HG02970 (cell line): ENCODE data around the gene GLS.
"Not testable (repeated sequence)": the region's sequence is repeated elsewhere in the genome, so short reads cannot be mapped to it uniquely, and the experiment has no call there.

Experiments used
- ATAC-seq: cut with Tn5 transposase; IDR thresholded peaks from one replicate; pipeline ENCODE4 v1.9.1; 2021; ENCODE audit warnings: mild to moderate bottlenecking, moderate library complexity, moderate number of reproducible peaks; ENCODE audit not compliant: unreplicated experiment, low FRiP score

GLS gene

DNA sequence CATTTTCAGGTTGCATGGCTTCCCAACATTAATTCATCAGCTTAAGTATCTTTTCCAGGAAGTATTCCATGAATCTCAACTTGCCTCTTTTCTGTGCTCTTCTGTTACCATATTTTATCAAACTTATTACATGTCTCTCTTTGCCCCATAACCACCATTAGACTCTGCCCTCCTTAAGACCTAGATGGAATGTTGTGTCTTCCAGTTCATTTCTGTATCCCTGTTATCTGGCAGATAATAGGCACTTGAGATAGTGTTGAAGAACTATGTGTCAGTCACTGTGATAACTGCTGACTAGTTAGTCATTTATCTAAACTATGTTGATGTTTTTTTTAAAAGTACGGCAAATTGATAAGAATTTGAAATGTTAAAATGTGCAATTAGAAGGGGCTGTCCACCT lies 41.8 kb downstream of the GLS start:
- no peak for ATAC-seq

DNA sequence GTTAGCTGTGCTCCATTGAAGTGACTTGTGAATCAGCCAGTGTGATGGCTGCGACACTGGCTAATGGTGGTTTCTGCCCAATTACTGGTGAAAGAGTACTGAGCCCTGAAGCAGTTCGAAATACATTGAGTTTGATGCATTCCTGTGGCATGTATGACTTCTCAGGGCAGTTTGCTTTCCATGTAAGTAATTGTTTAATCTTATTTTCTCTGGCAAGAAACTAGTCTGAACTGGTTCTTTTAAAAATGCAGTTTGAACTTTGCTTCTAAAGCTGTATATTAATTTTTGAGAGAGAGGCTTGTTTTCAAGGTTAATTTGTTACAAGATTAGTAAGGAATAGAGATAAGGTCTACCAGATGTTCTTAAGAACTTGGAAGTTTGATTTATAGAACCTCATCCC lies 46.7 kb downstream of the GLS start:
- no peak for ATAC-seq

GRCh38 chr2:190929919-190930318 lies 49.3 kb downstream of the GLS start:
- no peak for ATAC-seq

- ATAC-seq: no peak
Measured at GRCh38 chr2:190930411-190930810, 49.8 kb downstream of the GLS start.

GRCh38 chr2:190932514-190932913 lies 51.9 kb downstream of the GLS start:
- ATAC-seq: no peak

DNA sequence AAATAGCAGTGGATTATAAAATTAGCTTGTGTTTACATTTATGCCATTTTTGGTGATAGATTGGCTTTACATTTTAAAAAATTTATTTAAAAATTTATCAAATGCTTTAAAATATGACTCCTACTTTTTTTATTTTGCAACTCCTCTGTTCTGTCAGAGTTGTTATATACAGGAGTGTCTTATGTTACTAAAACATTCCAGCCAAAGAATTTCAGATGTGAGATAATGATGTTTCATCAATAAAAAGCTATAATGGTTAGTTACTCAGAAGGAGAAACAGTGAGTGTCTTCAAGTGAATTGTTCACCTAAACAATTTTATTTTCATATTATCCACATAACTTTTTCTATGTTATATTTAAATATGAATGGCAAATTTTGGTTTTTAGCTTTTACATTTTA lies 52.7 kb downstream of the GLS start:
- no peak for ATAC-seq

- no peak for ATAC-seq
Measured at GRCh38 chr2:190935054-190935453, 54.4 kb downstream of the GLS start.

- no peak for ATAC-seq
Measured at GRCh38 chr2:190938771-190939335, 58.2 kb downstream of the GLS start.

GRCh38 chr2:190940454-190940853 lies 59.8 kb downstream of the GLS start:
- no peak for ATAC-seq

DNA sequence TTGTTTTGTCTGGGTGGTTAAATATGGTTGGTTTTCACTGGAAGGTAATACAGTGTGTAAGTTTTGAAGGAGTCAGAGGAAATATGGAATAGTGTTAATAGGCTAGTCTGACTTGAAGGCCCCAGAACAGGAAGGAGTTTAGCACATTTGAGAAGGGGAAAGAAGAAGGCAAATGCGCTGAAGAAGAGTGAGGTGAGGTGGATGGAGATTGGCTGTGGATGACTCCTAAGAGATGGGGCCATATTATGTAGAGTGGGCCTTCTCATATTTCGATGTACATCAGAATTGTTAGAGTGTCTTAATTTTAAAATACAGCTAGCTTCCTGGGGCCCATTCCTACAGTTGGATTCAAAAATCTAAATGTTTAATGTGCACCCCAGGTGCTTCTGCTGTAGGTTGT lies 61.0 kb downstream of the GLS start:
- ATAC-seq: no peak

DNA sequence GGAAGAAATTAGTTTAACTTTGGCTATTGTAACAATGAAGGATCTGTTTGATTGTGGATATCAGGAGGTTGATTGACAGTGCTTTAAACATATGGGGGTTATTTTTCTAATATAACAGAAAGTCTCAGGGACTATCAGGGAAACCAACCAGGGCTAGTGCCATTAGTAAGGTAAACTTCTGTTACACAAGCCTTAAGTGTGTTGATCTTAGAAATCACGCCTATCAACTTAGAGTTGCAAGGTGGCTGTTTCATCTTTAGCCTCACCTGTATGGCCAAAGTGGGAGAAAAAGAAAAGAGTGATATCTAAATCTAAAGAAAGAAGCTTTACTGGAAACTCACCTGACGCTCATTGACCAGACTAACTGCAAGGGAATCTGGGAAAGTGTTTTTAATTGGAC lies 62.1 kb downstream of the GLS start:
- ATAC-seq: no peak

GRCh38 chr2:190943706-190944105 lies 63.1 kb downstream of the GLS start:
- ATAC-seq: no peak

GRCh38 chr2:190947141-190947540 lies 66.5 kb downstream of the GLS start:
- no peak for ATAC-seq

DNA sequence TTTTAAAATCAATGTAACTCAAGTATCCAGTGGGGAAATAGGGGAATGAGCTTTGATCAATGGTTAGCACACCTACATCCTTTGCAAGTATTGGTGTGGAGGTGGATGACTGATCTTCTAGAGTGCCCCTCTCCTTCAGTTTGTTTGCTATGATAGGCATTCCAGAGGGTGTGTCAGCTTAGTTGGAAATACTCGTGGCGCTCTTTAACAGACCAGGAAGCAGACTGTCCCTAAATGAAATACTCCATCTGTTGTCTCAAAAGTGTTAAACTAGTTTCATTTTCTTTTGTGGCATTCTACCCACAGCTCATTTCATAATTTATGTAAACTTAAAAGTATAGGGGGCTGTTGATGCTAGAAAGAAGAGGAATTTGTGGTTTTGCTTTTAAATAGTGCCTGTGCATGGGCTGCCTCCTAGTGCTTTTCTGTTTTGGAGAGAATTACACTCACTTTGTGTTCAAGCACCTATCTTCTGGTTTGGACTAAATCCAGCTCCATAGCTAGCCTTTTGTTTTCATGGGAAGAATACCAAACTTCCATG lies 67.2 kb downstream of the GLS start:
- ATAC-seq: no peak

DNA sequence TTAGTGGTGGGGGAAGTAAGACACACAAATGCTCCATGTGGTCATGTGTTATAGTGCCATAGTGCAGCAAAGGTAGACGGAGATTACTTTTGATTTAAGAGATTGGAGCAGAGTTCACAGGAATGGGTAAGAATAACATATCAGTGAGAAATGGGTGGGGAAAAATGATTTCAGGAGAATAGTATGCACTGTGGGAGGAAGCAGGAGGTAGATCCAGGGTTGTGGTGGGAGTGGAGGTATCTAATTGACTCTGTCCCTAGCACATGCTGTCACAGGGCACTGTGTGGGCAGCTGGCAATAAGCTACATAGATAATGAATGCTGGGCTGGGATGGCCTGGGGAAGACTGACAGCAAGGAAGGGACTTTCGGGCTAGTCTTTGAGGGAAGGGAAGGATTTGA lies 68.0 kb downstream of the GLS start:
- ATAC-seq: no peak

GRCh38 chr2:190950566-190950991 lies 70.0 kb downstream of the GLS start:
- no peak for ATAC-seq

GRCh38 chr2:190953257-190953656 lies 72.6 kb downstream of the GLS start:
- no peak for ATAC-seq

DNA sequence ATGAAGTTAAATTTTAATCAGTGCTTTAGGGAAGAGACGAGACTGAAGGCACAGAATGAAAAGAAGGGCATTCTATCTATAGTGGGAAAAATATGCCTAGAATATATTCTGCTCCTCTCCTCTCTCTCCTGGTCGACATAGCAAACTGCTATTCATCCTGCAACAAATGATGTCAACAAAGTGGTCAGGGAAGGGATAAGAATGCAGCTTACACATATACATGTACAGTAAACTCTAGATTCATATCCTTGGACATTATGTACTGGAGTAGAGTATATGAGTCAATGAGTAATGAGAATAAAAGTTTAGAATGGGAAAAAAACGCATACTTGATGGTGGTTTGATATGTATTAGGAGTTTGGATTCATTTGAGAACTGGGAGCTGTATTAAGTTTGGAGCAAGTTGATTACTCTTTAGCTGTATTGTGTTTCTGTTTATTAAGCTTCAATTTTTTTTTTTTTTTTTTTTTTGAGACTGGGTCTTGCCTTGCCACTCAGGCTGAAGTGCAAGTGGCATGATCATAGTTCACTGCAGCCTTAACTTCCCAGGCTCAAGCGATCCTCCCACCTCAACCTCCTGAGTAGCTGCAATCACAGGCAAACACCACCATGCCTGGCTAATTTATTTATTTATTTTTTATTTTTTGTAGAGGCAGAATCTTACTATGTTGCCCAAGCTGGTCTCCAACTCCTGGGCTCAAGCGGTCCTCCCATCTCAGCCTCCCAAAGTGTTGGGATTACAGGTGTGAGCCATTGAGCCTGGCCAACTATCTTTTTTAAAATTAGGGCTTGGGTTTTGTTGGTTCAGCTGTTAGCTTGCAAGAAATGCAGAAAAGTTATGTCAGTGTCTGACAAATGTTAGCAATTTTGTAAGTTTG lies 79.5 kb downstream of the GLS start:
- ATAC-seq: no peak

DNA sequence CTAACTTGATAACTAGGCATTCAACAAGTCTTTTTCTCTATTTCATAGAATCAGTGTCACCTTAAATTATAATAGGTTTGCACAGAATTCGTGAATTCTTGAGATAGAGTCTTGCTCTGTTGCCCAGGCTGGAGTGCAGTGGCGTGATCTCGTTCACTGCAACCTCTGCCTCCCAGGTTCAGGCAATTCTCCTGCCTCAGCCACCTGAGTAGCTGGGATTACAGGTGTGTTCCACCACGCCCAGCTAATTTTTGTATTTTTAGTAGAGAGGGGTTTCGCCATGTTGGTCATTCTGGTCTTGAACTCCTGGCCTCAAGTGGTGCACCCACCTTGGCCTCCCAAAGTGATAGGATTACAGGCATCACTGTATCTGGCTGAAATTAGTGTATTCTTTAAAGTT lies 80.5 kb downstream of the GLS start:
- not testable (repeated sequence) for ATAC-seq

- no peak for ATAC-seq
Measured at GRCh38 chr2:190961918-190962487, 81.4 kb downstream of the GLS start.

DNA sequence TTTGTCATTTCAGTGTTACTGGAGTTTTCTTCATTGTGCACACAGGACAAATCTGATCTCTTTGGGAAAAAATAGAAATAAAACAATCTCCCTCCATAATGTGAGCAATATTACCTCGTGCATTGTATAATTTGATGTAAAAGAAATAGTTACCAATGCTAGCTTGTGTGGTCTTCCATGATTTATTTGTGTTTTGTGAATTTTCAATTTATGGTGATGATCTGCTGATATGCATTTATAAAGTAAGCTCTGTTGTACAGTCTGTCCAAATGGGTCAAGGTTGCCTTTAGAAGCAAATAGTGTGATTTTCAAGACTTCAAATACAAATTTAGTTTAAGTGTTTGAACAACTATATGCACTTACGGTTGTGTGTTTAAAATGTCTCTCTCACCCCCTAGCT lies 82.5 kb downstream of the GLS start:
- no peak for ATAC-seq
